ENCODE measurements around the gene MAPK11. TPM values are rescaled to one million over a fixed set of nuclear protein-coding genes. Genes with fewer than 3 reads are reported as not detected.

The MAPK11 gene
- total and polyA plus RNA-seq, 7 donors = 0.23 to 7.3 (median 2.9) TPM

GRCh38 chr22:50221410-50222300 is 48.5 kb downstream of the MAPK11 start:
- intact Hi-C loops (cut with DNase I) = no loop called here
- DNase-seq = peak; percentile 63
- Histone ChIP-seq H3K27me3 (no peaks in the 10 kb centered on the region), H3K9me3 (no peaks in the 10 kb centered on the region), H3K36me3 (peaks cover 62 to 92% (median 84%) of the 10 kb centered on the region in 4 donors), H3K4me3 (no peak overlapping the region), H3K27ac (no peak overlapping the region), H3K4me1 (peaks cover 0 to 14% (median 8%) of the 10 kb centered on the region in 4 donors)
- WGBS, 2 donors = 95% methylated on average over 19 of the region's 19 CpGs
- no peak for TF ChIP-seq CTCF (IDR thresholded peaks at IDR 0.05)
- no peak for TF ChIP-seq POLR2AphosphoS5 (IDR thresholded peaks at IDR 0.05)
- TF ChIP-seq EP300 (IDR thresholded peaks at IDR 0.05) = no peak
- TF ChIP-seq POLR2A (IDR thresholded peaks at IDR 0.05) = no peak

GRCh38 chr22:50220603-50221409 is 49.4 kb downstream of the MAPK11 start:
- Histone ChIP-seq H3K4me3 (no peak overlapping the region), H3K36me3 (peaks cover 67 to 92% (median 84%) of the 10 kb centered on the region in 4 donors), H3K27me3 (no peaks in the 10 kb centered on the region), H3K4me1 (peaks cover 0 to 14% (median 8%) of the 10 kb centered on the region in 4 donors), H3K9me3 (no peaks in the 10 kb centered on the region), H3K27ac (no peak overlapping the region)
- intact Hi-C loops (cut with DNase I) = no loop called here
- DNase-seq = peak; percentile 68
- no peak for TF ChIP-seq CTCF (IDR thresholded peaks at IDR 0.05)
- no peak for TF ChIP-seq EP300 (IDR thresholded peaks at IDR 0.05)
- no peak for TF ChIP-seq POLR2AphosphoS5 (IDR thresholded peaks at IDR 0.05)
- TF ChIP-seq POLR2A (IDR thresholded peaks at IDR 0.05) = no peak
- 97% methylated on average over 45 of the region's 45 CpGs for WGBS, 2 donors

GRCh38 chr22:50219800-50220602 is 50.2 kb downstream of the MAPK11 start:
- TF ChIP-seq POLR2A (IDR thresholded peaks at IDR 0.05) = no peak
- no peak for TF ChIP-seq EP300 (IDR thresholded peaks at IDR 0.05)
- H3K27me3 ChIP-seq = no peaks in the 10 kb centered on the region
- DNase-seq = no peak
- peaks cover 0 to 14% (median 8%) of the 10 kb centered on the region in 4 donors for H3K4me1 ChIP-seq
- 81 to 91% methylated on average over 25 of the region's 25 CpGs for WGBS, 2 donors
- H3K36me3 ChIP-seq = peaks cover 63 to 92% (median 78%) of the 10 kb centered on the region in 4 donors
- no peaks in the 10 kb centered on the region for H3K9me3 ChIP-seq
- intact Hi-C loops (cut with DNase I) = no loop called here
- H3K27ac ChIP-seq = peak overlapping the region in 2 of 4 donors; percentile 40
- H3K4me3 ChIP-seq = no peak overlapping the region

DNA sequence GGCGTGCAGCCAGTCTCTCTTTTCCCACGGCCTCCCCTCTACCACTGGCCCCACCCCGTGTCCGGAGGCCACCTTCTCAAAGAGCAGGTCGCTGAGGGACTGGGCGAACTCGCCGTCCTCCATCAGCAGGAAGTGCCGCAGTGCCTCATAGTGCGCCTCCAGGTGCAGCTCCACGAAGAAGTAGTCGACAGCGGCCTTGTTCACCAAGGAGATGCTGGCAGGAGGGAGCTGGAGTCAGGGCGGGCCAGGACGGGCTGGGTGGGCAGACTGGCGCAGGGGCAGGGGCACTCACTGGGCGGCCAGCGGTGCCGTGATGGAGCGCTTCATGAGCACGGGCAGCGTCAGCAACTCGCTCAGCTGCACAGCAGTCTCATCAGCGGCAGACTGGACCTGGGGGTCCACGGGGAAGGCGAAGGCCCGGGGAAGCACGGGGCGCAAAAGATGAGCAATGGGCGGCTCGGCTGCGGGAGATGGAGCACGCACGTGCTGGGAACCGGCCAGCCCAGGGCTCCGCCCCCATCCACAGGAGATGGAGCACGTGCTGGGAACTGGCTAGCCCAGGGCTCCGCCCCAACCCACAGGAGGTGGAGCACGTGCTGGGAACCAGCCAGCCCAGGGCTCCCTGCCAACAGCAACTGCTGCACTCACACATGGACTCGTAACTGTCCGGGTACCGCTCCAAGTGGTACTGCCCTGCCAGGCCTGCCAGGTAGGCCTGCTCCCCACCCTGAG is 51.0 kb downstream of the MAPK11 start:
- intact Hi-C loops (cut with DNase I) = no loop called here
- H3K27ac ChIP-seq = peak overlapping the region in 2 of 4 donors; percentile 40
- TF ChIP-seq EP300 (IDR thresholded peaks at IDR 0.05) = no peak
- TF ChIP-seq CTCF (IDR thresholded peaks at IDR 0.05) = no peak
- peak in 2 of 4 donors; percentile 38 to 48 for TF ChIP-seq POLR2AphosphoS5 (IDR thresholded peaks at IDR 0.05)
- TF ChIP-seq POLR2A (IDR thresholded peaks at IDR 0.05) = no peak
- WGBS, 2 donors = 62 to 76% methylated on average over 42 of the region's 42 CpGs
- H3K27me3 ChIP-seq = no peaks in the 10 kb centered on the region
- no peaks in the 10 kb centered on the region for H3K9me3 ChIP-seq
- peak; percentile 97 for DNase-seq
- H3K4me3 ChIP-seq = no peak overlapping the region
- peaks cover 0 to 14% (median 8%) of the 10 kb centered on the region in 4 donors for H3K4me1 ChIP-seq
- H3K36me3 ChIP-seq = peaks cover 64 to 92% (median 76%) of the 10 kb centered on the region in 4 donors

Data from sigmoid colon (tissue), 7 donors.